HepG2 (cell line): ENCODE measurements around the gene GIN1. TPM values are rescaled to one million over a fixed set of nuclear protein-coding genes. Genes with fewer than 3 reads are reported as not detected.

ENCODE experiments used
- KAT8 ChIP-seq: IDR thresholded peaks from 2 replicates; pipeline ENCODE4 v1.6.1; 2016; ENCODE audit warnings: missing genetic modification reagents, missing compliant biosample characterization
- PAXIP1 ChIP-seq: sonication (generic); formaldehyde crosslinking; conservative IDR thresholded peaks from 2 replicates; pipeline ENCODE4 v1.4.0; 2020; ENCODE audit warnings: mild to moderate bottlenecking, missing genetic modification reagents, moderate library complexity
- PITX1 ChIP-seq: sonication (generic); formaldehyde crosslinking; IDR thresholded peaks from 2 replicates; pipeline ENCODE4 v1.5.1; 2020; ENCODE audit warnings: mild to moderate bottlenecking, missing genetic modification reagents
- RFXAP ChIP-seq: sonication (generic); formaldehyde crosslinking; IDR thresholded peaks from 2 replicates; pipeline ENCODE4 v1.4.0; 2020; ENCODE audit warnings: missing genetic modification reagents, borderline replicate concordance
- SUZ12 ChIP-seq: fragments of 150-350 bp; IDR thresholded peaks from 2 replicates; pipeline ENCODE4 v1.6.1; 2014; ENCODE audit warnings: low read depth, low read length
- ZNF367 ChIP-seq: sonication (generic); formaldehyde crosslinking; IDR thresholded peaks from 2 replicates; pipeline ENCODE4 v1.4.0; 2020; ENCODE audit warnings: missing genetic modification reagents, borderline replicate concordance
- polyA plus RNA-seq, 8 experiments: library from polyadenylated mRNA; depleted of rRNA in 3 of 8; stranded (reverse) in 7 of 8; unstranded in 1 of 8; fragments of >200 nt; fragmentation: Illumina TruSeq in 4 of 8; extraction: Trizol in 4 of 8; gene quantifications; 2 replicates each; pipeline versions ENCODE4 v1.2.1 to v1.2.3, GENCODE V29; 2011 to 2016; ENCODE audit warnings: low read depth in 4 of 8, missing spikeins in 1 of 8, mixed read lengths in 1 of 8; ENCODE audit not compliant: insufficient read depth in 1 of 8
- total RNA-seq, 5 experiments: library from RNA; depleted of rRNA; stranded (reverse); fragments of >200 nt; fragmentation: Illumina TruSeq; extraction: Trizol; gene quantifications; 2 replicates each; pipeline ENCODE4 v1.2.3, GENCODE V29; 2016; ENCODE audit warnings: low read depth in 1 of 5
- TF ChIP-seq, protein P1 (sequence below), 2 experiments: fragments of 450-650 bp in 1 of 2; sonication (generic) in 1 of 2; formaldehyde crosslinking in 1 of 2; IDR thresholded peaks; 2 replicates each; pipeline versions ENCODE4 v1.6.1 to v1.8.0; 2016 to 2022; ENCODE audit warnings: antibody characterized with exemption in 1 of 2, mild to moderate bottlenecking in 1 of 2, missing genetic modification reagents in 1 of 2
- TF ChIP-seq, protein P2 (sequence below): sonication (generic); formaldehyde crosslinking; IDR thresholded peaks from 2 replicates; pipeline ENCODE4 v1.9.0; 2021; ENCODE audit warnings: missing genetic modification reagents, mild to moderate bottlenecking, borderline replicate concordance
- TF ChIP-seq, protein P3 (sequence below): sonication (generic); formaldehyde crosslinking; IDR thresholded peaks from 2 replicates; pipeline ENCODE4 v1.4.0; 2020; ENCODE audit warnings: mild to moderate bottlenecking, missing genetic modification reagents

The GIN1 gene
- total and polyA plus RNA-seq, 2 of the 13 experiments (the other 11 are each of a cell fraction or from before 2014, with no cell fraction given): 1.7 to 7.7 TPM

- TF ChIP-seq, protein P1, sequence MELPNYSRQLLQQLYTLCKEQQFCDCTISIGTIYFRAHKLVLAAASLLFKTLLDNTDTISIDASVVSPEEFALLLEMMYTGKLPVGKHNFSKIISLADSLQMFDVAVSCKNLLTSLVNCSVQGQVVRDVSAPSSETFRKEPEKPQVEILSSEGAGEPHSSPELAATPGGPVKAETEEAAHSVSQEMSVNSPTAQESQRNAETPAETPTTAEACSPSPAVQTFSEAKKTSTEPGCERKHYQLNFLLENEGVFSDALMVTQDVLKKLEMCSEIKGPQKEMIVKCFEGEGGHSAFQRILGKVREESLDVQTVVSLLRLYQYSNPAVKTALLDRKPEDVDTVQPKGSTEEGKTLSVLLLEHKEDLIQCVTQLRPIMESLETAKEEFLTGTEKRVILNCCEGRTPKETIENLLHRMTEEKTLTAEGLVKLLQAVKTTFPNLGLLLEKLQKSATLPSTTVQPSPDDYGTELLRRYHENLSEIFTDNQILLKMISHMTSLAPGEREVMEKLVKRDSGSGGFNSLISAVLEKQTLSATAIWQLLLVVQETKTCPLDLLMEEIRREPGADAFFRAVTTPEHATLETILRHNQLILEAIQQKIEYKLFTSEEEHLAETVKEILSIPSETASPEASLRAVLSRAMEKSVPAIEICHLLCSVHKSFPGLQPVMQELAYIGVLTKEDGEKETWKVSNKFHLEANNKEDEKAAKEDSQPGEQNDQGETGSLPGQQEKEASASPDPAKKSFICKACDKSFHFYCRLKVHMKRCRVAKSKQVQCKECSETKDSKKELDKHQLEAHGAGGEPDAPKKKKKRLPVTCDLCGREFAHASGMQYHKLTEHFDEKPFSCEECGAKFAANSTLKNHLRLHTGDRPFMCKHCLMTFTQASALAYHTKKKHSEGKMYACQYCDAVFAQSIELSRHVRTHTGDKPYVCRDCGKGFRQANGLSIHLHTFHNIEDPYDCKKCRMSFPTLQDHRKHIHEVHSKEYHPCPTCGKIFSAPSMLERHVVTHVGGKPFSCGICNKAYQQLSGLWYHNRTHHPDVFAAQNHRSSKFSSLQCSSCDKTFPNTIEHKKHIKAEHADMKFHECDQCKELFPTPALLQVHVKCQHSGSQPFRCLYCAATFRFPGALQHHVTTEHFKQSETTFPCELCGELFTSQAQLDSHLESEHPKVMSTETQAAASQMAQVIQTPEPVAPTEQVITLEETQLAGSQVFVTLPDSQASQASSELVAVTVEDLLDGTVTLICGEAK (IDR thresholded peaks at IDR 0.05): no peak
- TF ChIP-seq, protein P1 (CRISPR knock-in tag; IDR thresholded peaks at IDR 0.05): no peak
- TF ChIP-seq, protein P2, sequence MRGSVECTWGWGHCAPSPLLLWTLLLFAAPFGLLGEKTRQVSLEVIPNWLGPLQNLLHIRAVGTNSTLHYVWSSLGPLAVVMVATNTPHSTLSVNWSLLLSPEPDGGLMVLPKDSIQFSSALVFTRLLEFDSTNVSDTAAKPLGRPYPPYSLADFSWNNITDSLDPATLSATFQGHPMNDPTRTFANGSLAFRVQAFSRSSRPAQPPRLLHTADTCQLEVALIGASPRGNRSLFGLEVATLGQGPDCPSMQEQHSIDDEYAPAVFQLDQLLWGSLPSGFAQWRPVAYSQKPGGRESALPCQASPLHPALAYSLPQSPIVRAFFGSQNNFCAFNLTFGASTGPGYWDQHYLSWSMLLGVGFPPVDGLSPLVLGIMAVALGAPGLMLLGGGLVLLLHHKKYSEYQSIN (CRISPR knock-in tag): no peak
- TF ChIP-seq PAXIP1 (CRISPR knock-in tag): no peak
- no peak for TF ChIP-seq RFXAP (CRISPR knock-in tag)
- no peak for TF ChIP-seq SUZ12
- TF ChIP-seq PITX1: no peak
- TF ChIP-seq KAT8 (CRISPR knock-in tag): no peak
- TF ChIP-seq, protein P3, sequence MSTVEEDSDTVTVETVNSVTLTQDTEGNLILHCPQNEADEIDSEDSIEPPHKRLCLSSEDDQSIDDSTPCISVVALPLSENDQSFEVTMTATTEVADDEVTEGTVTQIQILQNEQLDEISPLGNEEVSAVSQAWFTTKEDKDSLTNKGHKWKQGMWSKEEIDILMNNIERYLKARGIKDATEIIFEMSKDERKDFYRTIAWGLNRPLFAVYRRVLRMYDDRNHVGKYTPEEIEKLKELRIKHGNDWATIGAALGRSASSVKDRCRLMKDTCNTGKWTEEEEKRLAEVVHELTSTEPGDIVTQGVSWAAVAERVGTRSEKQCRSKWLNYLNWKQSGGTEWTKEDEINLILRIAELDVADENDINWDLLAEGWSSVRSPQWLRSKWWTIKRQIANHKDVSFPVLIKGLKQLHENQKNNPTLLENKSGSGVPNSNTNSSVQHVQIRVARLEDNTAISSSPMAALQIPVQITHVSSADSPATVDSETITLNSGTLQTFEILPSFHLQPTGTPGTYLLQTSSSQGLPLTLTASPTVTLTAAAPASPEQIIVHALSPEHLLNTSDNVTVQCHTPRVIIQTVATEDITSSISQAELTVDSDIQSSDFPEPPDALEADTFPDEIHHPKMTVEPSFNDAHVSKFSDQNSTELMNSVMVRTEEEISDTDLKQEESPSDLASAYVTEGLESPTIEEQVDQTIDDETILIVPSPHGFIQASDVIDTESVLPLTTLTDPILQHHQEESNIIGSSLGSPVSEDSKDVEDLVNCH (CRISPR knock-in tag): no peak
- TF ChIP-seq ZNF367: no peak
These were observed 18.3 kb upstream of the GIN1 start (continued) for GRCh38 chr5:103138202-103138690.
